HL-60 (cell line): ENCODE data around the gene METTL23.
A peak's percentile ranks its signal among the peaks of the same experiment; 100 is the strongest.
"Not testable (repeated sequence)": the region's sequence is repeated elsewhere in the genome, so short reads cannot be mapped to it uniquely, and the experiment has no call there.

ENCODE experiments used
- DNase-seq, 2 experiments: peaks; one replicate each; pipeline ENCODE4 v3.0.0-alpha.2; 2010 to 2020; ENCODE audit warnings: low read depth in 1 of 2, low spot score in 1 of 2
- H3K27ac ChIP-seq: fragments of 250-450 bp; sonication (Bioruptor Pico); replicated peaks from 2 replicates; pipeline ENCODE4 v1.5.1; 2020; ENCODE audit warnings: mild to moderate bottlenecking, moderate library complexity
- H3K27me3 ChIP-seq: fragments of 250-450 bp; sonication (Bioruptor Pico); 2 replicates; pipeline ENCODE4 v1.5.1; 2021; ENCODE audit warnings: mild to moderate bottlenecking, moderate library complexity; ENCODE audit not compliant: insufficient read depth, poor library complexity, severe bottlenecking
- H3K4me3 ChIP-seq: replicated peaks from 2 replicates; pipeline ENCODE4 v1.5.1; 2011; ENCODE audit warnings: mild to moderate bottlenecking, control low read depth, low read length; ENCODE audit not compliant: insufficient read depth
- CTCF ChIP-seq: IDR thresholded peaks from one replicate; pipeline ENCODE4 v1.5.1; 2011; ENCODE audit warnings: low read length, control low read depth, inconsistent platforms; ENCODE audit not compliant: insufficient read depth
- GABPA ChIP-seq: IDR thresholded peaks from 2 replicates; pipeline ENCODE4 v1.6.1; 2012; ENCODE audit warnings: low read depth
- POLR2AphosphoS5 ChIP-seq: IDR thresholded peaks from 2 replicates; pipeline ENCODE4 v1.6.1; 2012; ENCODE audit warnings: low read depth
- REST ChIP-seq: IDR thresholded peaks from 2 replicates; pipeline ENCODE4 v1.6.1; 2012; ENCODE audit warnings: low read depth; ENCODE audit not compliant: insufficient replicate concordance
- SPI1 ChIP-seq: IDR thresholded peaks from 2 replicates; pipeline ENCODE4 v1.6.1; 2012; ENCODE audit warnings: low read depth, mild to moderate bottlenecking, borderline replicate concordance

The METTL23 gene

GRCh38 chr17:76738468-76738850, 11.8 kb downstream of the METTL23 start:
- TF ChIP-seq GABPA (no peak), CTCF (no peak), SPI1 (peak; percentile 83), REST (no peak)
- H3K4me3 ChIP-seq, result peak overlapping the region; percentile 92
- H3K27me3 ChIP-seq, result no peaks in the 10 kb centered on the region
- H3K27ac ChIP-seq, result peak overlapping the region; percentile 98
- DNase-seq, result no peak

GRCh38 chr17:76739568-76740115, 13.0 kb downstream of the METTL23 start:
- not testable (repeated sequence) for DNase-seq, H3K27me3 ChIP-seq, H3K27ac ChIP-seq, H3K4me3 ChIP-seq

GRCh38 chr17:76740329-76741118, 13.9 kb downstream of the METTL23 start:
- TF ChIP-seq GABPA (no peak), CTCF (no peak), POLR2AphosphoS5 (no peak), REST (no peak), SPI1 (no peak)
- H3K27ac ChIP-seq, result no peak overlapping the region
- DNase-seq, result no peak
- H3K4me3 ChIP-seq, result no peak overlapping the region
- H3K27me3 ChIP-seq, result no peaks in the 10 kb centered on the region

GRCh38 chr17:76742958-76743357, 16.3 kb downstream of the METTL23 start:
- Histone ChIP-seq H3K27me3 (no peaks in the 10 kb centered on the region), H3K27ac (no peak overlapping the region), H3K4me3 (no peak overlapping the region)
- no peak for DNase-seq
- TF ChIP-seq CTCF (no peak), SPI1 (no peak), GABPA (no peak), REST (no peak), POLR2AphosphoS5 (no peak)
